ENCODE results near the gene CSTPP1. TPM values are rescaled to one million over a fixed set of nuclear protein-coding genes. Genes with fewer than 3 reads are reported as not detected.
"Not testable (repeated sequence)": the region's sequence is repeated elsewhere in the genome, so short reads cannot be mapped to it uniquely, and the experiment has no call there.

The CSTPP1 gene
- polyA plus RNA-seq, 1 donor from 2014 or later = 46.4 TPM

GRCh38 chr11:47208008-47208552, 271.5 kb downstream of the CSTPP1 start:
- H3K9ac ChIP-seq (ENCODE audit: low read length); H4K20me1 ChIP-seq (ENCODE audit: insufficient read depth); H3K4me2 ChIP-seq (ENCODE audit: low read length); H3K4me3 ChIP-seq (ENCODE audit: low read length); H3K27ac ChIP-seq (ENCODE audit: low read length); H3K36me3 ChIP-seq (ENCODE audit: insufficient read depth, low read length); H3F3A ChIP-seq (ENCODE audit: insufficient read depth, low read length, poor library complexity, severe bottlenecking); H3K9me3 ChIP-seq (ENCODE audit: low read length); H2AFZ ChIP-seq (ENCODE audit: low read depth, low read length); H3K27me3 ChIP-seq (ENCODE audit: insufficient read depth, low read depth, low read length); H3K79me2 ChIP-seq (replicated peaks; ENCODE audit: insufficient read depth, low read length); H3K9me2 ChIP-seq (ENCODE audit: insufficient read depth, low read length): not testable (repeated sequence)

GRCh38 chr11:47208628-47209027, 272.1 kb downstream of the CSTPP1 start:
- no peak overlapping the region for H2AFZ ChIP-seq (ENCODE audit: low read depth, low read length)
- H3F3A ChIP-seq (ENCODE audit: insufficient read depth, low read length, poor library complexity, severe bottlenecking) = no peaks in the 10 kb centered on the region
- no peaks in the 10 kb centered on the region for H3K27me3 ChIP-seq (ENCODE audit: insufficient read depth, low read depth, low read length)
- no peaks in the 10 kb centered on the region for H4K20me1 ChIP-seq (ENCODE audit: insufficient read depth)
- no peak overlapping the region for H3K27ac ChIP-seq (ENCODE audit: low read length)
- H3K9me2 ChIP-seq (ENCODE audit: insufficient read depth, low read length) = no peaks in the 10 kb centered on the region
- TF ChIP-seq EP300 (conservative IDR thresholded peaks at IDR 0.05; ENCODE audit: poor library complexity, severe bottlenecking) = no peak
- no peak for TF ChIP-seq EZH2 (IDR thresholded peaks at IDR 0.05; ENCODE audit: borderline replicate concordance, insufficient read depth, low read length, poor library complexity, severe bottlenecking)
- TF ChIP-seq TAF1 (IDR thresholded peaks at IDR 0.05; ENCODE audit: low read depth) = no peak
- no peak for TF ChIP-seq MXI1 (conservative IDR thresholded peaks at IDR 0.05; ENCODE audit: poor library complexity, severe bottlenecking)
- TF ChIP-seq CTCF (IDR thresholded peaks at IDR 0.05; ENCODE audit: poor library complexity, severe bottlenecking) = no peak
- TF ChIP-seq, protein P1, sequence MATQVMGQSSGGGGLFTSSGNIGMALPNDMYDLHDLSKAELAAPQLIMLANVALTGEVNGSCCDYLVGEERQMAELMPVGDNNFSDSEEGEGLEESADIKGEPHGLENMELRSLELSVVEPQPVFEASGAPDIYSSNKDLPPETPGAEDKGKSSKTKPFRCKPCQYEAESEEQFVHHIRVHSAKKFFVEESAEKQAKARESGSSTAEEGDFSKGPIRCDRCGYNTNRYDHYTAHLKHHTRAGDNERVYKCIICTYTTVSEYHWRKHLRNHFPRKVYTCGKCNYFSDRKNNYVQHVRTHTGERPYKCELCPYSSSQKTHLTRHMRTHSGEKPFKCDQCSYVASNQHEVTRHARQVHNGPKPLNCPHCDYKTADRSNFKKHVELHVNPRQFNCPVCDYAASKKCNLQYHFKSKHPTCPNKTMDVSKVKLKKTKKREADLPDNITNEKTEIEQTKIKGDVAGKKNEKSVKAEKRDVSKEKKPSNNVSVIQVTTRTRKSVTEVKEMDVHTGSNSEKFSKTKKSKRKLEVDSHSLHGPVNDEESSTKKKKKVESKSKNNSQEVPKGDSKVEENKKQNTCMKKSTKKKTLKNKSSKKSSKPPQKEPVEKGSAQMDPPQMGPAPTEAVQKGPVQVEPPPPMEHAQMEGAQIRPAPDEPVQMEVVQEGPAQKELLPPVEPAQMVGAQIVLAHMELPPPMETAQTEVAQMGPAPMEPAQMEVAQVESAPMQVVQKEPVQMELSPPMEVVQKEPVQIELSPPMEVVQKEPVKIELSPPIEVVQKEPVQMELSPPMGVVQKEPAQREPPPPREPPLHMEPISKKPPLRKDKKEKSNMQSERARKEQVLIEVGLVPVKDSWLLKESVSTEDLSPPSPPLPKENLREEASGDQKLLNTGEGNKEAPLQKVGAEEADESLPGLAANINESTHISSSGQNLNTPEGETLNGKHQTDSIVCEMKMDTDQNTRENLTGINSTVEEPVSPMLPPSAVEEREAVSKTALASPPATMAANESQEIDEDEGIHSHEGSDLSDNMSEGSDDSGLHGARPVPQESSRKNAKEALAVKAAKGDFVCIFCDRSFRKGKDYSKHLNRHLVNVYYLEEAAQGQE (IDR thresholded peaks at IDR 0.05; ENCODE audit: borderline replicate concordance) = no peak
- no peak for TF ChIP-seq POLR2AphosphoS5 (IDR thresholded peaks at IDR 0.05)
- no peak for TF ChIP-seq RAD21 (conservative IDR thresholded peaks at IDR 0.05)
- no peak for TF ChIP-seq SMC3 (conservative IDR thresholded peaks at IDR 0.05; ENCODE audit: poor library complexity)
- no peak overlapping the region for H3K9ac ChIP-seq (ENCODE audit: low read length)
- no peaks in the 10 kb centered on the region for H3K79me2 ChIP-seq (replicated peaks; ENCODE audit: insufficient read depth, low read length)
- no peak overlapping the region for H3K4me2 ChIP-seq (ENCODE audit: low read length)
- no peaks in the 10 kb centered on the region for H3K9me3 ChIP-seq (ENCODE audit: low read length)
- H3K36me3 ChIP-seq (ENCODE audit: insufficient read depth, low read length) = no peaks in the 10 kb centered on the region
- no peak overlapping the region for H3K4me3 ChIP-seq (ENCODE audit: low read length)

Small RNA genes within 50 kb of the gene (small RNA-seq; reads per million reads assigned to genes)
- gene MIR6745 = 0 reads per million in 3 experiments

Other genes starting within 250 kb of the CSTPP1 start
- 8.9 and 9.3 TPM in 2 replicates for gene ARHGAP1, start 236.1 kb upstream of the CSTPP1 start, polyA plus RNA-seq
- gene ZNF408, start 235.7 kb upstream of the CSTPP1 start, polyA plus RNA-seq = 9.1 and 15.5 TPM in 2 replicates
- gene F2, start 217.5 kb upstream of the CSTPP1 start, polyA plus RNA-seq = 0.40 and 0.94 TPM in 2 replicates
- 82.4 and 90.3 TPM in 2 replicates for gene CKAP5, start 90.5 kb upstream of the CSTPP1 start, polyA plus RNA-seq
- gene LRP4, start 18.2 kb upstream of the CSTPP1 start, polyA plus RNA-seq = 0.18 TPM in 1 of 2 replicates, not detected in the other
- gene ARFGAP2, start 240.1 kb downstream of the CSTPP1 start, polyA plus RNA-seq = 213 and 286 TPM in 2 replicates
- not detected in 2 replicates for gene PACSIN3, start 249.7 kb downstream of the CSTPP1 start, polyA plus RNA-seq